HG02763 (cell line): ENCODE measurements around the gene ASTN2.
"Not testable (repeated sequence)": the region's sequence is repeated elsewhere in the genome, so short reads cannot be mapped to it uniquely, and the experiment has no call there.

ENCODE experiments used
- ATAC-seq: cut with Tn5 transposase; IDR thresholded peaks from one replicate; pipeline ENCODE4 v1.9.1; 2021; ENCODE audit warnings: mild to moderate bottlenecking, moderate library complexity; ENCODE audit not compliant: unreplicated experiment

ASTN2 gene

DNA sequence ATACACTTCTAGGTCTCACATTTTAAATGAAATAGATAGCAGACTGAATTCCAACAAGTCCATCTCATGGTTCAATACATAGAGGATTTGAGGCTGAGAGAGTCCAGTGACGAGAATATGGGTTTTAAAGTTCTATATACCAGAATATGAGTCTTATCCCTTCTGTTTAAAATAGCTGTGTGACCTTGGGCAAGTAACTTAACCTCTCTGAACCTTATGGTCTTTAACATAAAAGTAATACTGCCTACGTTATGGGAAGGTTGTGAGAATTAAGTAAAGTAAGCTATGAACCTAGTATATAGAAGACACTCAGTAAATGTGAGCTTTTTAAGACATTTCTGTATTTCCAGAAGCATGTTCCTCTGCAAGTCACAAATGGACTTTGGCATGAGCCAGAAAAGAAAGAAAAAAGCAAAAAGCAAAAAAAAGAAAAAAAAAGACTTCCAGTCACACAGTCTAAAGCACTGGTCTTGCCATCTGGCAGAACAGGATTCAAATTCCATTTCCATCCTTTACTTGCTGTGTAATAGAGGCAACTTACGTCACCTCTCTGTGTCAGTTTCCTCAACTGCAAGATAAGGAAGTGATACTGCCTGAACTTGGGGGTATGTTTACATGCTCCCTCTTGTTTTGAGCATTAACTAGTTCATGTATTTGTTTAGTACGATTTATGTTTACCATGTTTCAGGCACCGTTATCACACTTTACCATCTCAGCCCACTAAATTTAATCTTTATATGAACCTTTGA lies 479.5 kb downstream of the ASTN2 start:
- ATAC-seq = no peak

GRCh38 chr9:116934131-116934530 lies 480.7 kb downstream of the ASTN2 start:
- ATAC-seq = no peak

DNA sequence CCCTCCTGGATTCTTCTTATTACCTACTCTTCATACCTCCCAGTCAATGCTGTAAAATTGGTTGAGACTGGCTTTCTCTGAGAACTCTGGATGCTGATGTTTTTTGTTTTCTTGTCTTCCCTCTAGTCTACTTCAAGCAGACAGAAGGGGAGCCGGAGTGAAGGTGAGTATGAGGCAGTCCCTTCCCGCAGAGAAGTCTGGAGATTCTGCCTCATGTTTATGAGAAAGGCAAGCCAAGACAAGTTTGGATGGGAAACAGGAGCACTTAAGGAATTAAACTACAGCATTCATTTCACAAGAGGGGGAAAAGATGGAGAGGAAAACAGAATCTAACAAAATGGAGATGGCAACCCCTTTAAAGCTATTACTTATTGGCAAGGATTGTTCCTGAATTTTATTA lies 481.6 kb downstream of the ASTN2 start:
- no peak for ATAC-seq

DNA sequence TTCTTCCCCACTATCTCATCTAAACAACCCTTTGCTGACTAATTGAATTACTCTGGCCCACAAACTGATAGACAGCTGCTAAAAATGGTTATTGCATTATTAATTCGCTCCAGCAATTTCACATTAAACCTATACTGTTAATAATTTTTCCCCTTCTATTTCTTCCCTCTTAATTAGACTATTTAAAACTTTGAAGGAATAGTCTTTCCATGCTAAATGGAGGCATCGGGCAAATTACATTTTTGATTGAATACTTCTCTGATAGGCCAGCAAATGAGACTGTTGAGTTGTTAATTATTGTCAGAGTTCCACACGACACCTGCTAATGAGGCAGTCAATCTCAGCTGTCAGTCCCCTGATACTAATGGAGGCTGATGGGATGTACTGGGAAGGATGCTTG lies 485.2 kb downstream of the ASTN2 start:
- ATAC-seq = no peak

GRCh38 chr9:116928884-116929283 lies 486.0 kb downstream of the ASTN2 start:
- ATAC-seq = no peak

GRCh38 chr9:116928289-116928688 lies 486.6 kb downstream of the ASTN2 start:
- no peak for ATAC-seq

- no peak for ATAC-seq
Observed at GRCh38 chr9:116927726-116928125, 487.1 kb downstream of the ASTN2 start.

GRCh38 chr9:116925121-116925520 lies 489.7 kb downstream of the ASTN2 start:
- no peak for ATAC-seq

DNA sequence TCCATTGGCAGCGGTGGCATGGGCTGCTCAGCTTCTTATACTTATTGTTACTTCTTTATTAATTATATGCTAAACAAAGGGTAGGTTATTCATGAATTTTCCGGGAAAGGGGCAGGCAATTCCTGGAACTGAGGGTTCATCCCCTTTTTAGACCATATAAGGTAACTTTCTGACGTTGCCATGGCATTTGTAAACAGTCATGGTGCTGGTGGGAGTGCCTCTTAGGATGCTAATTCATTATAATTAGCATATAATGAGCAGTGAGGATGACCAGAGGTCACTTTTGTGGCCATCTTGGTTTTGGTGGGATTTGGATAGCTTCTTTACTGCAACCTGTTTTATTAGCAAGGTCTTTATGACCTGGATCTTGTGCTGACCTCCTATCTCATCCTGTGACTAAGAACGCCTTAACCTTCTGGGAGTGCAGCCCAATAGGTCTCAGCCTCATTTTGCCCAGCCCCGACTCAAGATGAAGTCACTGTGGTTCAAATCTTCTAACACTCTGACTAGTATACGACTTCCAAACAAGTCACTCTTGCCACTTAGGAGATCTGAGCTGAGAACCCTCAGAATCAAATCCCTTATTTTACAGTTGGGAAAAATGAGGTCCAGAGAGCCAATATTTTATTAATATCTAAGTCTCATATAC lies 490.3 kb downstream of the ASTN2 start:
- no peak for ATAC-seq

DNA sequence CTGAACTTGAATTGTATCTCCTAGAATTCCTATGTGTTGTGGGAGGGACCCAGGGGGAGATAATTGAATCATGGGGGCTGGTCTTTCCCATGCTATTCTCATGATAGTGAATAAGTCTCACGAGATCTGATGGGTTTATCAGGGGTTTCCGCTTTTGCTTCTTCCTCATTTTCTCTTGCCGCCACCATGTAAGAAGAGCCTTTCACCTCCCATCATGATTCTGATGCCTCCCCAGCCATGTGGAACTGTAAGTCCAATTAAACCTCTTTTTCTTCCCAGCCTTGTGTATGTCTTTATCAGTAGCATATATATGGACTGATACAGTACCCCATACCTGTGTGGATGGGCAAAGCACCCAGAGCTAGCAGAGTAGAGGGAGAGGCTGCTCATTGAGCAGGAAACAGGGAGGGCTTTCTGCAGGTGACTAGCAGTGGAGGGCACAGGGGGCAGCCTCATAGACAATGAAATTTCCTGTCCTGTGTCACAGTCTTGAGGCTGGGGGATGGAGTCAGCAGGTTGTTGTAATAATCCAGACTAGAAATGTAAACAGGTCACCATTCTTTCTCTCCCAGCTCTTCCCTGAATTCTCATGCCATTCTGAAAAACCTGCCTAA lies 496.9 kb downstream of the ASTN2 start:
- not testable (repeated sequence) for ATAC-seq

- ATAC-seq = no peak
Observed at GRCh38 chr9:116913536-116913935, 501.3 kb downstream of the ASTN2 start.

DNA sequence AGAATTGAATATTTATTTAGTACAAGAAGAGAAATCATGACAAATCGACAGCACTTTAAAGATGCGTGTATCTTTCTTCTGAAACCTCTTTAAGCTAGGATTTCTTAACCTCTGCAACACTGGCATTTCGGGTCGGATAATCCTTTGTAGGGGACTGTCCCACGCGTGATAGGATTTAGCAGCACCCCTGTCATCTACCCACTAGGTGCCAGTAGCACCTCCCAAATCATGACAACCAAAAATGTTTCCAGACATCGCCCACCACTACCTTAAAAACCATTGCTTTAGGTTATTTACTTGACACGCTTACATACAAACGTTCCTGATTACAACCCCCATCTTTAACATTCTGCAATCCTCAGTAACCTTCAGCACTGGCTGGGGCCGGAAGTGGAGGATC lies 504.7 kb downstream of the ASTN2 start:
- ATAC-seq = no peak

DNA sequence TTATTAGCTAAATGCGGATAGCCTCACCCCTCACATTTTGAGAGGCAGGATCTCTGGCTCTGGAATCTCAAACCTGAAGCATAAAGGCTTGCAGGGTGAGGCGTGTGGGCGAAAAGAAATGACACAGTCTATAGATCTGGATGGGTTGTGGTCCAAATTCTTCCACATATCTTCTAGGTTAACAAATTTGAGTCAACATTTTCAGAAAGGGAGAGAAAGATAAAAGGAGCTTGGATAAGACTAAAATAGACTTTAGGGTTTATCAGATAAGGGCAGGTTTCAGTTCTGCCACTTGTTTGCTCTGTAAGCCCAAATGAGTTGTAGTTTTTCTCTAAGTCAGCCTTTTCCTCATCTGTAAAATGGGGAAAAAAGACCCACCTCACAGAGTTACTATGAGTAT lies 506.9 kb downstream of the ASTN2 start:
- no peak for ATAC-seq

DNA sequence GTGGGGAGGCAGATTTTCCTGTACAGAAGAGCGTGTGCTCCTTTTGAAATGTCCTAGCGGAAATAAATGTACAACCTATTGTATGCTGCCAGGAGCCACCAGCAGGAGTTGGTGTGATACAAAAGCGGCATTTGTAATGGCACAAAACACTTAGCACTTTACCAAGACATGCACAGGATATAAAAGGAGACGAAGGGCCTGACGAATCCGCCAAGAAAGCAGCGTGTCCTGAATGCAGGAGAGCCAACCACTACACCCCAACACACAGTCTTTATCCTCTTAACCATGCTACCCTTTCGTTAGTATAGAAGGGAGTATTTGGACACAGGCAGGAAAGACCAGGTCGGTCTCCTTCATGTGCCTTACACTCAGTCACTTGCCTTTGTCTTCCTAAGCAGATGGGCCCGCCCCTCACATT lies 509.7 kb downstream of the ASTN2 start:
- no peak for ATAC-seq

DNA sequence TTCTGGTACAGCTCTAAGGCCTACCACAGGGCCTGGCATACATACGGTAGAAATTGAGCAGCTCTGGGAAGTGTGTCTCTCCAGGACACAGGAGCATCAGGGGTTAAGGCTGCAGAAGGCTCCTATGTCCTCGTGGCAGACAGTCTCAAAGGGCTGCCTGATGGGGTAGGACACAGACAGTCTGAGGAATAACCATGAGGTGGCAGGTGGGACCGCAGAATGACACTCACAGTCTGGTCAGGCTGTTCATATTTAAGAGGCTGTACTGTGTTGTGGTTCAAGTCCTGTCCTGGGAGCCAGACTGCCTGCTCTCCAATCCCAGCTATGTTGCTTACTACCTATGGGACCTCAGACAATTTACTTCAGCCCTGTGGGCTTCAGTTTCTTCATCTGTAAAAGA lies 510.7 kb downstream of the ASTN2 start:
- ATAC-seq = no peak

DNA sequence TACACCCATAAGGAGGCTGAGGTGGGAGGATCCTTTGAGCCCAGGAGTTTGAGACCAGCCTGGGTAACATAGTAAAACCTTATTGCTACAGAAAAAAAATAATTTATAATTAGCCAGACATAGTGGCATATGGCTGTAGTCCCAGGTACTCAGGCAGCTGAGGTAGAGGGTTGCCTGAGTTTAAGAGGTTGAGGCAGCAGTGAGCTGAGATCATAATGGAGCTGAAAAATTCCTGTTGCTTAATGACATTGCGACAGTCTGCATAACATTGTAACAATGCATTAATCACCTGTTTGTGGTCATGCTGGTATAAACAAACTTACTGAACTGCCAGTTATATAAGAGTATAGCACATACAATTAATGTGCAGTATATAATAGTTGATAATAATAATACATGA lies 513.6 kb downstream of the ASTN2 start:
- no peak for ATAC-seq

GRCh38 chr9:116900543-116900942 lies 514.3 kb downstream of the ASTN2 start:
- ATAC-seq = no peak

DNA sequence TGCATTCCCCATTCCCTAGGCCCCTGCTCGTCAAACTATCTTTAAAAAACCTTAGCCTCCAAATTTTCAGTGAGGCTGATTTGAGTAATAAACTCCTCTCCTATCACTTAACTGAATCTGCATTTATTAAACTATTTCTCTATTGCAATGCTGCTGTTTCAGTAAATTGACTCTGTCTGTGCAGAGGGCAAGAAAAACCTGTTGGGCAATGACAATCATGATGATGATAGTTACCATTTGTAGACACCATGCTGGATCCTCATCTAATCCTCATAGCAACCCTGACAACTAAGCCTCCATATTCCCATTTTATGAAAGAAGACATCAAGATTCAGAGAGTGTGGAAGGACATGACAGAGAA lies 514.9 kb downstream of the ASTN2 start:
- no peak for ATAC-seq

DNA sequence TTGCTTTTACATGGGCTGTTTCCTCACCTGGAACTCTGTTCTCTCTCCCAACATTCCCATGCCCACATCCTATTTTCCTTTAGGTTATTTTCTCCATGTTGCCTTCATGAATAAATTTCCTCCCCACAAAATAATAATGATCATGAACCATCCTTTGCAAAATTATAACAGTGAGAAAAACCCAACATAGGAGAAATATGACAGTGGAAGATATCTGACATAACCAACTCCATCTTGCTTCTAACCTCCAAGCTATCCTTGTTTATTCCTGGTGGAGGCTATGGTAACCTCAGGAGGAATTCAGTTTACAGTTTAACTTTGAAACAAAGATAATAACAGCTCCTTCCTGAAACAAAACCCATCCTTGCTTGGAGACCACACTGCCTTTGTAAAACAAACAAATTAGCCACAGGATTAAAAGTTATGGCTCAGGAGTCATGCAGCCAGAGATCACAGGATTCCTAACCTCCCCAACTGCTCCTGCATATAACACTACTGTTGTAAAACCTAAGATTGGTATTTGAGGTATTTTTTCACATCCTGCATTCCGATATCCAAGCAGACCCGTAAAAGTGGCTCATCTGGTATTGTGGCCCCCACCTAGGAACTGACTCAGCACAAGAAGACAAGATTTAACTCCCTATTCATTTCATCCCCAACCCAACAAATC lies 515.4 kb downstream of the ASTN2 start:
- no peak for ATAC-seq

- ATAC-seq = not testable (repeated sequence)
Observed at GRCh38 chr9:116898131-116898530, 516.7 kb downstream of the ASTN2 start.

DNA sequence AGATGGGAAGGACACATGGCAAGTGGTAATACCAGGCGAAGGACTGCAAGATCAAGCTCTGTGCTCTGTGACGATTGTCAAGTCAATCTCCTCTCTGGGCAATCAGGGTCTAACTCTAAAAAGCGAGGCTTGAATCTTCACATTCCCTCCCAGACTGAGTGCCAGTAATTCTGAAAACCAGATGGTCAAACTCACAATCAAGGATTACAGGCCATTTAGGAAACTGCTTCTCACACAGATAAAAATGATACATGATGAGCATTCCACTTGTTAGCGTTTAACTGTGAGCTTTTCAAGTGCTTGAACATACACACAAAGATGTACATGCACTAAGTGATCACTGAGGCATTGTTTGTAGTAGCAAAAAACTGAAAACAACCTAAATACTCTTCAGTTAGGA lies 517.7 kb downstream of the ASTN2 start:
- ATAC-seq = no peak

DNA sequence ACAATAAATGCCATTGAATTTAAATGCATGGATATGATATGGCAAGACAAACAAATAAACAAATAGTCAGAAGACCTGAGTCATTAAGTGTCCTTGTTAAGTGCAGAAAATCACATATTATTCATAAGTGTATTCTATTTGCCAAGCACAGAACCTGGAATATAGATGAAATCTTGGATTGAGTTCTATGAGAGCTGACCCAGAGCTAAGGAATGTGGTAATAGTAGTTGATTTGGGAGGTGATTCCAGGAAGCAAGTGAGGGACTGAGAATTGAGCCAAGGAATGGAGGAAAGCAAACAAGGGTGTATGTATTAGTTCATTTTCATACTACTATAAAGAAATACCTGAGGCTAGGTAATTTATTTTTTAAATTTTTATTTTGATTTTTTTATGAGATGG lies 518.9 kb downstream of the ASTN2 start:
- no peak for ATAC-seq
